H1 (cell line): ENCODE measurements around the gene F10. TPM values are rescaled to one million over a fixed set of nuclear protein-coding genes. Genes with fewer than 3 reads are reported as not detected.

Experiments used
- BACH1 ChIP-seq: IDR thresholded peaks from 2 replicates; pipeline ENCODE4 v1.6.1; 2012; ENCODE audit warnings: low read length, improper control_type of control experiment
- EGR1 ChIP-seq: IDR thresholded peaks from 2 replicates; pipeline ENCODE4 v1.6.1; 2011; ENCODE audit warnings: low read depth, low read length, borderline replicate concordance
- EZH2 ChIP-seq: fragments of 200-600 bp; sonication (generic); IDR thresholded peaks from 2 replicates; pipeline ENCODE4 v1.7.1; 2012; ENCODE audit warnings: low read depth, mild to moderate bottlenecking, moderate library complexity, low read length, inconsistent platforms; ENCODE audit not compliant: severe bottlenecking
- GABPA ChIP-seq: IDR thresholded peaks from 2 replicates; pipeline ENCODE4 v1.6.1; 2011; ENCODE audit warnings: mild to moderate bottlenecking, low read length, moderate library complexity, borderline replicate concordance; ENCODE audit not compliant: insufficient read depth
- KDM5A ChIP-seq: fragments of 200-600 bp; IDR thresholded peaks from 2 replicates; pipeline ENCODE4 v1.7.1; 2012; ENCODE audit warnings: mild to moderate bottlenecking, low read length, inconsistent platforms, mixed read lengths
- POLR2AphosphoS5 ChIP-seq: IDR thresholded peaks from 2 replicates; pipeline ENCODE4 v1.6.1; 2011; ENCODE audit warnings: low read depth, low read length
- RBBP5 ChIP-seq: IDR thresholded peaks from 2 replicates; pipeline ENCODE4 v1.7.1; 2012; ENCODE audit warnings: low read depth, mild to moderate bottlenecking, inconsistent platforms, low read length, moderate library complexity, borderline replicate concordance
- RFX5 ChIP-seq: IDR thresholded peaks from 2 replicates; pipeline ENCODE4 v1.6.1; 2011; ENCODE audit warnings: low read depth, low read length, improper control_type of control experiment, borderline replicate concordance
- SP4 ChIP-seq: IDR thresholded peaks from 2 replicates; pipeline ENCODE4 v1.6.1; 2012; ENCODE audit warnings: low read length, inconsistent platforms
- polyA plus RNA-seq, 7 experiments: library from polyadenylated mRNA; depleted of rRNA in 3 of 7; stranded (reverse) in 5 of 7; unstranded in 2 of 7; fragments of >200 nt in 5 of 7; fragments of 200-250 nt in 2 of 7; gene quantifications; 1 replicate in 5 of 7; 2 replicates in 1 of 7; 4 replicates in 1 of 7; pipeline versions ENCODE4 v1.2.1 to v1.2.3, GENCODE V29; 2011 to 2013; ENCODE audit warnings: missing spikeins in 2 of 7, mixed read lengths in 2 of 7
- total RNA-seq: library from RNA; stranded (reverse); fragmentation: NEBNext Ultra II Directional; extraction: Animal tissue kit (Norgen Biotek cat#: 25700); gene quantifications from 2 replicates; pipeline ENCODE4 v1.2.1, GENCODE V29; 2021

Gene F10
- total and polyA plus RNA-seq, 2 of the 8 experiments (the other 6 are each of a cell fraction or from before 2014, with no cell fraction given) = 2.0 to 4.2 TPM

GRCh38 chr13:113183450-113184129 lies 61.0 kb downstream of the F10 start (continued):
- TF ChIP-seq GABPA = no peak
- TF ChIP-seq EGR1 = no peak
- no peak for TF ChIP-seq POLR2AphosphoS5
- TF ChIP-seq RFX5 = no peak
- no peak for TF ChIP-seq SP4
- no peak for TF ChIP-seq EZH2
- no peak for TF ChIP-seq BACH1
- no peak for TF ChIP-seq RBBP5
- no peak for TF ChIP-seq KDM5A
